ENCODE data around the gene SPTLC3. TPM values are rescaled to one million over a fixed set of nuclear protein-coding genes. Genes with fewer than 3 reads are reported as not detected.

The SPTLC3 gene
- total RNA-seq, 1 donor from 2014 or later = 10.6 TPM

GRCh38 chr20:13170771-13171170 is 162.0 kb downstream of the SPTLC3 start:
- Mint-ChIP-seq H3K4me1 (ENCODE audit: unreplicated experiment) (no peaks in the 10 kb centered on the region), H3K4me3 (no peak overlapping the region), H3K27ac (no peak overlapping the region), H3K27me3 (no peaks in the 10 kb centered on the region), H3K36me3 (no peaks in the 10 kb centered on the region), H3K9me3 (peaks cover 8% of the 10 kb centered on the region)
- TF ChIP-seq, protein P1, sequence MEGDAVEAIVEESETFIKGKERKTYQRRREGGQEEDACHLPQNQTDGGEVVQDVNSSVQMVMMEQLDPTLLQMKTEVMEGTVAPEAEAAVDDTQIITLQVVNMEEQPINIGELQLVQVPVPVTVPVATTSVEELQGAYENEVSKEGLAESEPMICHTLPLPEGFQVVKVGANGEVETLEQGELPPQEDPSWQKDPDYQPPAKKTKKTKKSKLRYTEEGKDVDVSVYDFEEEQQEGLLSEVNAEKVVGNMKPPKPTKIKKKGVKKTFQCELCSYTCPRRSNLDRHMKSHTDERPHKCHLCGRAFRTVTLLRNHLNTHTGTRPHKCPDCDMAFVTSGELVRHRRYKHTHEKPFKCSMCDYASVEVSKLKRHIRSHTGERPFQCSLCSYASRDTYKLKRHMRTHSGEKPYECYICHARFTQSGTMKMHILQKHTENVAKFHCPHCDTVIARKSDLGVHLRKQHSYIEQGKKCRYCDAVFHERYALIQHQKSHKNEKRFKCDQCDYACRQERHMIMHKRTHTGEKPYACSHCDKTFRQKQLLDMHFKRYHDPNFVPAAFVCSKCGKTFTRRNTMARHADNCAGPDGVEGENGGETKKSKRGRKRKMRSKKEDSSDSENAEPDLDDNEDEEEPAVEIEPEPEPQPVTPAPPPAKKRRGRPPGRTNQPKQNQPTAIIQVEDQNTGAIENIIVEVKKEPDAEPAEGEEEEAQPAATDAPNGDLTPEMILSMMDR (conservative IDR thresholded peaks at IDR 0.05) = no peak
- DNase-seq (ENCODE audit: extremely low spot score, unreplicated experiment) = no peak

DNA sequence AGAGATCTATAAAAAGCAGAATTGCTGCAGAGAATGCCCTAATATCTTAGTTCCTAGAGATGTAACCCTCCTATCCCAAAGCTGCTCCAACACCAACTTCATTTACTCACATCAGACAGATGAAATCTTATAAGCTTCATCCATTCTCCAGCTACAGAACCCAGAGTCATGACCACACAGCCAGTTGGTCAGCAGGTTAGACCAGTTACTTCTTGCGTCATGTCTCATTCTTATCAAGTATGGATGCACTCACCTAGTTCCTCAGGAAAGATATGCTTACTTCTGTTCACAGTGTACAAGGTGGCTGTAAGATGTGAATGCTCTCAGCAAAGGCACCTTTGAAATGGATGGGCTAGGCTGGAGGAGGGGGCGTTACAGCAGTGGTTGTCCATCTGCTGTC is 164.4 kb downstream of the SPTLC3 start:
- Mint-ChIP-seq H3K36me3 (no peaks in the 10 kb centered on the region), H3K9me3 (peaks cover 17% of the 10 kb centered on the region), H3K4me1 (ENCODE audit: unreplicated experiment) (no peaks in the 10 kb centered on the region), H3K4me3 (no peak overlapping the region), H3K27me3 (no peaks in the 10 kb centered on the region), H3K27ac (no peak overlapping the region)
- TF ChIP-seq, protein P1 (conservative IDR thresholded peaks at IDR 0.05) = no peak
- no peak for DNase-seq (ENCODE audit: extremely low spot score, unreplicated experiment)

DNA sequence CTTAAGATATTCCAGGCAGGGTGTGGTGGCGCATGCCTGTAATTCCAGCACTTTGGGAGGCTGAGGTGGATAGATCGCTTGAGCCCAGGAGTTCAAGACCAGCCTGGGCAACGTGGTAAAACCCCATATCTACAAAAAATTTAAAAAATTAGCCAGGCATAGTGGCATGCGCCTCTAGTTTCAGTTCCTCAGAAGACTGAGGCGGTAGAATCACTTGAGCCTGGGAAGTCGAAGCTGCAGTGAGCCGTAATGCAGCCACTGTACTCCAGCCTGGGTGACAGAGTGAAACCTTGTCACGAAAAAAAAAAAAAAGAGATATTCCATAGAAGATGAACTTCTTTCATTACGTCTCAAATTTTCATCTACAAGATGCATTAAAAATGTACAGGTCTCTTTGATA is 165.6 kb downstream of the SPTLC3 start:
- no peaks in the 10 kb centered on the region for H3K36me3 Mint-ChIP-seq
- H3K27ac Mint-ChIP-seq = no peak overlapping the region
- no peak overlapping the region for H3K4me3 Mint-ChIP-seq
- peaks cover 21% of the 10 kb centered on the region for H3K9me3 Mint-ChIP-seq
- TF ChIP-seq, protein P1 (conservative IDR thresholded peaks at IDR 0.05) = no peak
- DNase-seq (ENCODE audit: extremely low spot score, unreplicated experiment) = no peak
- H3K27me3 Mint-ChIP-seq = no peaks in the 10 kb centered on the region
- no peaks in the 10 kb centered on the region for H3K4me1 Mint-ChIP-seq (ENCODE audit: unreplicated experiment)

DNA sequence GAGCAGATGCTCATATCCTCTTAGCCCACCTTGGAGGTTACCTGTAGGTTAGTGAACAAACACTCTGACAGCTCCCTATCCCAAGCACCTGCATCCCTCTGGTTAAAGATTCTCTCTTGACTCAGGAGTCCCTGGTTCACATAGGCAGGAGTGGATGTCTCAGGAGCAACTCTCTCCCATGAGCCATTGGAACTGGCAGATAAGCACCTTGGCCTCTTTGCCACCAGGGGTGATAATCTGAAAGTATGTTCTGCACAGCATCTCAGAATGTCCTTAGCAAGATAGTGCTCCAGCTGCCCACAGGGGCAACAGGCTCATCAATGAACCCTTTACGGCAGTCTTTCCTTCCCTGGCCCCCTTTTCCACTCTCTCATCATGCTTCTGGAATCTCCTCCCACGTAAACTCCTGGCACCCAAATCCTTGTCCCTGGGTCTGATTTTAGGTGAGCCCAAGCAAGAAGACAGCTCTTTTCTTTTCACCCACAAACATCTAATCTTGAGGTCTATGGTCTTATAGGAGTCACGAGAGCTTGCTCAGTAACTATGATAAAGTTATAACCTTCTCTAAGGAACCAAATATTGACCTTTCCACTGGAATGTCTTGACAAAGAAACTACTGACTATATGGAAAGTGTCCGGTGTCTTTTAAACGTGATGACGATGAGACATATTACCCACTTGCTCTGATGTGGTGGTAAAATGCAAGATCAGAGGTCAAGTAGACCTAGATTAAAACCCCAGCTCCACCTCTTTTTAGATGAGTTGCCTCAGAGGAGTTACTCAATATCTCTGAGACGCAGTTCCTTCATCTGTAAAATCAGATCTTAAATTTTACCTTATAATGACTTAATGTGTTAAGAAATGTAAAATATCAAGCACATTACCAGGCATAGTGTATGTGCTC is 172.5 kb downstream of the SPTLC3 start:
- H3K36me3 Mint-ChIP-seq = no peaks in the 10 kb centered on the region

GRCh38 chr20:13183005-13183404 is 174.2 kb downstream of the SPTLC3 start:
- Mint-ChIP-seq H3K4me3 (no peak overlapping the region), H3K27me3 (peaks cover 4% of the 10 kb centered on the region), H3K27ac (no peak overlapping the region), H3K4me1 (ENCODE audit: unreplicated experiment) (no peaks in the 10 kb centered on the region), H3K36me3 (no peaks in the 10 kb centered on the region), H3K9me3 (peaks cover 13% of the 10 kb centered on the region)
- TF ChIP-seq, protein P1 (conservative IDR thresholded peaks at IDR 0.05) = no peak
- DNase-seq (ENCODE audit: extremely low spot score, unreplicated experiment) = no peak

More for the DNA sequence above, 172.5 kb downstream of the SPTLC3 start:
- Mint-ChIP-seq H3K27me3 (peaks cover 4% of the 10 kb centered on the region), H3K9me3 (peaks cover 13% of the 10 kb centered on the region), H3K27ac (no peak overlapping the region), H3K4me3 (no peak overlapping the region), H3K4me1 (ENCODE audit: unreplicated experiment) (no peaks in the 10 kb centered on the region)
- TF ChIP-seq, protein P1 (conservative IDR thresholded peaks at IDR 0.05) = no peak
- DNase-seq (ENCODE audit: extremely low spot score, unreplicated experiment) = no peak
